ENCODE measurements around the gene UMODL1. TPM values are rescaled to one million over a fixed set of nuclear protein-coding genes. Genes with fewer than 3 reads are reported as not detected.
A peak's percentile ranks its signal among the peaks of the same experiment; 100 is the strongest.

UMODL1 gene
- total and polyA plus RNA-seq, 3 experiments from 2014 or later, result 0.07 TPM; not detected in 2

DNA sequence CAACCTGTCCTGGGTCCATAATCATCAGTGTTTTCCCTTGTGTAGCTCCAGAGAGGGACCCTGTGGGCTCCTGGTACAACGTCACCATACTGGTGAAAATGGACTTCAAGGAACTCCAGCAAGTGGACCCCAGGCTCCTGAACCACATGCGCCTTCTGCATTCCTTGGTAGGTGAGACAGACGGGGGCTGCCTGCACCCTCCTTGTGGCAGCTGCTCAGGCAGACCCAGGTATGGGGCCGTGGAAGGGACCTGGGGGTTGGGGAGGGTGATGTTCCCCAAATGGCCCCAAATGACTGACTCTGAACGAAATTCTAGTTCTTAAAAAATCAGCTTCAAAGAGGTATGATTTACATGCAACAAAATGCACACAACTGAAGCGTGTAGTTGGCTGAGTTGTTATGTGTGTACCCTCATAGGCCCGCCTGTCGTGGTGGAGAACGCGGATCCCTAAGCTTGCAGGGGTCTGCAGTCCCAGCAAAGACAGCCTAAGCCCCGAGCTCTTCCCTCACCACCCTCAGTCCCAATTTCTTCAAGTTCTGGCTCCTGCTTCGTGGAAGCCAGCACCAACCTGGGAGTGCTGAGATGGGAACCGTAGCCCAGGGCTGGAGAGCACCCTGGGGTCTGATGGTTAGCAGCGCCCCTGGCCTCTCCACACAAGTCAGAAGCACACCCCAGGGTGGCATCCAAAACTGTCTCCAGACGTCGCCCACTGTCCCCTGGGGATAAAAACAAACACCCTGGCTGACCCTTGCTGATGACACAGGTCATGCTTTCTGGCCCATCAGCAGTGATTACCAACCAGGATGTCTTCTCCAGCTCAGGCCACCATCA is 14.3 kb downstream of the UMODL1 start:
- Histone ChIP-seq H3K9me3 (ENCODE audit: low read length) (no peaks in the 10 kb centered on the region), H3K36me3 (ENCODE audit: insufficient read depth, low read length) (no peaks in the 10 kb centered on the region), H3K27ac (ENCODE audit: low read depth, low read length) (no peak overlapping the region), H3K4me3 (ENCODE audit: low read length) (no peak overlapping the region), H3K4me1 (ENCODE audit: insufficient read depth, low read length) (peaks cover 20% of the 10 kb centered on the region), H3K27me3 (ENCODE audit: insufficient read depth, low read length, poor library complexity, severe bottlenecking) (no peaks in the 10 kb centered on the region)
- ChIA-PET POLR2A (no interaction called here), CTCF (interaction anchor here (1.2 to 1.3 kb wide), 2 partner anchors 10 to 23 kb away, joined by 3 to 4 read pairs; no protein-coding TSS in a partner anchor)
- H3K27ac Mint-ChIP-seq, result no peak overlapping the region
- no peak overlapping the region for H3K4me3 Mint-ChIP-seq
- no peaks in the 10 kb centered on the region for H3K36me3 Mint-ChIP-seq
- H3K9me3 Mint-ChIP-seq, result no peaks in the 10 kb centered on the region
- no peak for DNase-seq
- H3K27me3 Mint-ChIP-seq, result peaks cover 4 to 6% of the 10 kb centered on the region in 2 donors
- peaks cover 7 to 20% (median 16%) of the 10 kb centered on the region in 3 donors for H3K4me1 Mint-ChIP-seq

DNA sequence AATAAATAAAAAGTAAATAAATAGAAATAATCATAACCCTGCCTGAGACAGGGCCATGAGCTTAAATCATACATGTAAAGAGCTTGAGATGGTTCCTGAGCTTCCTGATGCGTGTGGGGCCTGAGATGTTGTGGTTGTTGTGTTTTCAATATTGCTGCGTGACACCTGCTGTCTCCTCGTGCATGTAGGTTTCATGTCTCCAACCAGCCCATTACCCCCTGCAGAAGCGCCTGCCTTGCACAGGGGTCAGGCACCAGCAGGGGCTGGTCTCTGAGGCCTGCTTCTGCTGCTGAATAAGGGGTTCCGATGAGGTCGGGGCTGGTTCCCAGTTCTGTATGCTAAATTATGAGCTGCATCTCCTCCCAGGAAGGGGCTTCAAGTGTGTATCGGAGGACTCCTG is 15.9 kb downstream of the UMODL1 start:
- no peak overlapping the region for H3K4me3 Mint-ChIP-seq
- DNase-seq, result no peak
- no peak overlapping the region for H3K27ac ChIP-seq (ENCODE audit: low read depth, low read length)
- H3K27ac Mint-ChIP-seq, result peak overlapping the region in 1 of 8 donors; percentile 26
- no peaks in the 10 kb centered on the region for H3K36me3 Mint-ChIP-seq
- ChIA-PET CTCF (interaction anchor here (1.5 kb wide), 1 partner anchor 81 kb away, joined by 4 read pairs; no protein-coding TSS in a partner anchor), POLR2A (no interaction called here)
- peaks cover 7 to 22% (median 16%) of the 10 kb centered on the region in 3 donors for H3K4me1 Mint-ChIP-seq
- peaks cover 20% of the 10 kb centered on the region for H3K4me1 ChIP-seq (ENCODE audit: insufficient read depth, low read length)
- no peaks in the 10 kb centered on the region for H3K9me3 Mint-ChIP-seq
- no peaks in the 10 kb centered on the region for H3K36me3 ChIP-seq (ENCODE audit: insufficient read depth, low read length)
- H3K4me3 ChIP-seq (ENCODE audit: low read length), result no peak overlapping the region
- H3K27me3 ChIP-seq (ENCODE audit: insufficient read depth, low read length, poor library complexity, severe bottlenecking), result no peaks in the 10 kb centered on the region
- H3K9me3 ChIP-seq (ENCODE audit: low read length), result no peaks in the 10 kb centered on the region
- H3K27me3 Mint-ChIP-seq, result peaks cover 13 to 14% of the 10 kb centered on the region in 2 donors

DNA sequence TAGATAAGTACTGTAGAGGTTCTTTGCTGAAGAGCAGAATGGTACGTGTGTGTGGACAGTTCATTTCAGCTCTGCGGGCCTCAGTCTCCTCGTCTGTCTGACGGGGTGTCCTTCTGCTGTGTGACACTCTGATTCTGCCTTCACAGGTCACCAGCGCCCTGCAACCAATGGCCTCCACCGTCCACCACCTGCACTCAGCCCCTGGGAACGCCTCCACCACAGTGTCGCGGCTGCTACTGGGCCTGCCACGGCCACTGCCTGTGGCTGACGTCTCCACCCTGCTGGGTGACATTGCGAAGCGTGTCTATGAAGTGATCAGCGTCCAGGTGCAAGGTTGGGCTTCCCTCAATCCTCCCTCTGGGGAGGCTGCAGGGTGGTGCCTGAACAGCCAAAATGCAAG is 17.0 kb downstream of the UMODL1 start:
- H3K27ac Mint-ChIP-seq, result no peak overlapping the region
- H3K9me3 ChIP-seq (ENCODE audit: low read length), result no peaks in the 10 kb centered on the region
- POLR2A ChIA-PET, result no interaction called here

DNA sequence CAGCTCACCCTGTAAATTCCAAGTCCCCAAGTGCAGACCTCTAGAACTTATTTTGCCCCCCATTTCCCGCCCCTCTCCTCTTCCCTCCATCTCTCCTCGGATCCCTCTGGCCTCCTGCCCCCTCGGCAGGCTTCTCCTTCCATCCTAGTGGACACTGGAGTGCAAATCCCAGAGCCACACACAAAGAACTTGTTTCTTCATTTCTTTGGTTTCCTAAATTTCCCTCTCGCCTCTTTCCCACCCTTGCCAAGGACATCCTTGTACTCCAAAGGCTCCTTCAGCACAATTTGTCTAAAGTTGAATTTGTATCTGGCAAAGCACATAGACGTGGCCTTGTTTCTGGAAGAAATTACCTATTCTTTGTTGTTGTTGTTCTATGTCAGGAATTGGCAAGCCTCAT is 17.5 kb downstream of the UMODL1 start:
- Mint-ChIP-seq H3K36me3 (no peaks in the 10 kb centered on the region), H3K27ac (peak overlapping the region in 2 of 8 donors; percentile 48 to 52), H3K9me3 (no peaks in the 10 kb centered on the region), H3K4me1 (peaks cover 7 to 22% (median 16%) of the 10 kb centered on the region in 3 donors), H3K27me3 (peaks cover 9 to 10% of the 10 kb centered on the region in 2 donors), H3K4me3 (peak overlapping the region in 1 of 7 donors; percentile 71)
- Histone ChIP-seq H3K4me3 (ENCODE audit: low read length) (no peak overlapping the region), H3K27me3 (ENCODE audit: insufficient read depth, low read length, poor library complexity, severe bottlenecking) (no peaks in the 10 kb centered on the region), H3K9me3 (ENCODE audit: low read length) (no peaks in the 10 kb centered on the region), H3K4me1 (ENCODE audit: insufficient read depth, low read length) (peaks cover 20% of the 10 kb centered on the region), H3K27ac (ENCODE audit: low read depth, low read length) (no peak overlapping the region), H3K36me3 (ENCODE audit: insufficient read depth, low read length) (no peaks in the 10 kb centered on the region)
- POLR2A ChIA-PET, result no interaction called here
- DNase-seq, result no peak
- CTCF ChIA-PET, result interaction anchor here (1.2 kb wide), 1 partner anchor 19 kb away, joined by 3 read pairs; no protein-coding TSS in a partner anchor

More for the DNA sequence above, 17.0 kb downstream of the UMODL1 start:
- Histone ChIP-seq H3K27me3 (ENCODE audit: insufficient read depth, low read length, poor library complexity, severe bottlenecking) (no peaks in the 10 kb centered on the region), H3K4me1 (ENCODE audit: insufficient read depth, low read length) (peaks cover 20% of the 10 kb centered on the region), H3K4me3 (ENCODE audit: low read length) (no peak overlapping the region), H3K36me3 (ENCODE audit: insufficient read depth, low read length) (no peaks in the 10 kb centered on the region), H3K27ac (ENCODE audit: low read depth, low read length) (no peak overlapping the region)
- no peak for DNase-seq
- H3K27me3 Mint-ChIP-seq, result peaks cover 10 to 14% of the 10 kb centered on the region in 2 donors
- H3K36me3 Mint-ChIP-seq, result no peaks in the 10 kb centered on the region
- no peaks in the 10 kb centered on the region for H3K9me3 Mint-ChIP-seq
- H3K4me3 Mint-ChIP-seq, result no peak overlapping the region
- CTCF ChIA-PET, result no interaction called here
- peaks cover 7 to 22% (median 16%) of the 10 kb centered on the region in 3 donors for H3K4me1 Mint-ChIP-seq

DNA sequence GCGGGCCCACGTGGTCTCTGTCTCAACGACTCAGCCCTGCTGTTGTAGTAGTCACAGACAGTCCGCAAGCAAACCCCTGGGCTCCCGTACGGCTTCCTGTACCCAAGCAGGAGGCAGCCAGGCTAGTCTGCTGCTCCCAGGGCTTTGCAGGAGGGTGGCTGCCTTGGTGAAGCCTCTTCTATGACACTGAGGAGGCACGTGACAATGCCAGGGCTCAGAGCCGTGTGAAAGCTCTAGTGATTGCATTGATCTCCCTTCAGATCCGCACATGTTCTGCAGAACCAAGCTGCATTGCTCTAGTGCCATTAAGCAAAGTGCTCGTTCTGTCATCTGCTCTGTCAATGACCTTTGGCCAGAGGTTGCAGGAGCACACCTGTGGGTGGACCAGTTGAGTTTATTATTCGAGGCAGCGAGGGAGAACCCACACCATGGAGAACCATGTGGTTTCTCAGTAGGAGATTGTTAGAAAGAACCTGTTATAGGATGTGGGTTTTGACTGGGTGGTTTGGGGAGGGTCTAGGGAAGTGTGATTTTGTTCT is 18.0 kb downstream of the UMODL1 start:
- H3K27me3 Mint-ChIP-seq, result peaks cover 10 to 11% of the 10 kb centered on the region in 2 donors
- H3K27me3 ChIP-seq (ENCODE audit: insufficient read depth, low read length, poor library complexity, severe bottlenecking), result no peaks in the 10 kb centered on the region
- H3K9me3 ChIP-seq (ENCODE audit: low read length), result no peaks in the 10 kb centered on the region
- H3K27ac Mint-ChIP-seq, result peak overlapping the region in 6 of 8 donors; percentile 5 to 59 (median 35)
- peaks cover 0 to 2% (median 0%) of the 10 kb centered on the region in 5 donors for H3K9me3 Mint-ChIP-seq
- no peak overlapping the region for H3K27ac ChIP-seq (ENCODE audit: low read depth, low read length)
- H3K4me1 Mint-ChIP-seq, result peaks cover 7 to 22% (median 16%) of the 10 kb centered on the region in 3 donors
- peaks cover 20% of the 10 kb centered on the region for H3K4me1 ChIP-seq (ENCODE audit: insufficient read depth, low read length)
- H3K4me3 ChIP-seq (ENCODE audit: low read length), result no peak overlapping the region
- CTCF ChIA-PET, result interaction anchor here (1.2 kb wide), 1 partner anchor 18 kb away, joined by 3 read pairs; no protein-coding TSS in a partner anchor
- H3K36me3 Mint-ChIP-seq, result peaks cover 0 to 2% (median 0%) of the 10 kb centered on the region in 3 donors
- POLR2A ChIA-PET, result no interaction called here
- peak overlapping the region in 4 of 7 donors; percentile 11 to 71 (median 58) for H3K4me3 Mint-ChIP-seq
- no peaks in the 10 kb centered on the region for H3K36me3 ChIP-seq (ENCODE audit: insufficient read depth, low read length)
- peak in 2 of 5 donors; percentile 15 to 21 for DNase-seq

DNA sequence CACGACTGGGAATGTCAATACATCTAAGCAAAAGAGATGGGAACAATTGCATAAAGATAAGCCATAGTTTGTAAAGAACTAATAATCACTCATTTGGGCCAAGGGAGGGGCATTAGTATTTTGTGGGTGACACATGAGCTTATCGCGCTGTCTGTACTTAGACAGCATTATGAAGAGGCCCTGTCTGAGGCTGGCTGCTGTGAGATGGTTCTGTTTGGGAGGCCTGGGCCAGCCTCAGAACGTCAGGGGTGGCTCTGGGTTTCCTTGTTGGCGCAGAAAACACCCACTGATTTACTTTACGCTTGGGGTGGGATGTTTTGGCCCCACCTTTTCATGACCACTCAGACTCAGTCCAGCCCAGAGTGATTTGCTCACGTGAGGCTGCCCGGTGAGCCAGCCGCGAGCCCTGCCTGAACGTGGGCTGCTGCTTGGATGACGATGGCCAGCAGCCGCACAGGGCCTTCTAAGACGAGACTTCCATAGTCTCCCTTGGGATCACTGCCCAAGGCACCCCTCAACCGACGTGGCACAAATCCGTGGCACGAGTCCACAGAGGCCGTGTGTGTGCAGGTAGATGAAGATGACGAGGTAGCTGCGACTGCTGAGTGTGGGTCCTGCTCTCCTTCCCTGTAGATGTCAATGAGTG is 18.7 kb downstream of the UMODL1 start:
- H3K27ac Mint-ChIP-seq, result peak overlapping the region in 3 of 8 donors; percentile 5 to 59 (median 39)
- peaks cover 0 to 6% (median 0%) of the 10 kb centered on the region in 3 donors for H3K36me3 Mint-ChIP-seq
- Histone ChIP-seq H3K4me1 (ENCODE audit: insufficient read depth, low read length) (peaks cover 20% of the 10 kb centered on the region), H3K27me3 (ENCODE audit: insufficient read depth, low read length, poor library complexity, severe bottlenecking) (no peaks in the 10 kb centered on the region), H3K4me3 (ENCODE audit: low read length) (no peak overlapping the region), H3K27ac (ENCODE audit: low read depth, low read length) (no peak overlapping the region), H3K9me3 (ENCODE audit: low read length) (no peaks in the 10 kb centered on the region), H3K36me3 (ENCODE audit: insufficient read depth, low read length) (no peaks in the 10 kb centered on the region)
- ChIA-PET CTCF (interaction anchor here (1.2 to 3.7 kb wide), 3 partner anchors 18 to 28 kb away, joined by 3 to 19 read pairs (median 3); no protein-coding TSS in a partner anchor), POLR2A (no interaction called here)
- H3K4me1 Mint-ChIP-seq, result peaks cover 7 to 22% (median 16%) of the 10 kb centered on the region in 3 donors
- peaks cover 0 to 5% (median 3%) of the 10 kb centered on the region in 5 donors for H3K9me3 Mint-ChIP-seq
- H3K27me3 Mint-ChIP-seq, result peaks cover 10 to 14% of the 10 kb centered on the region in 2 donors
- H3K4me3 Mint-ChIP-seq, result peak overlapping the region in 4 of 7 donors; percentile 11 to 71 (median 58)
- peak in 1 of 5 donors; percentile 2 for DNase-seq

DNA sequence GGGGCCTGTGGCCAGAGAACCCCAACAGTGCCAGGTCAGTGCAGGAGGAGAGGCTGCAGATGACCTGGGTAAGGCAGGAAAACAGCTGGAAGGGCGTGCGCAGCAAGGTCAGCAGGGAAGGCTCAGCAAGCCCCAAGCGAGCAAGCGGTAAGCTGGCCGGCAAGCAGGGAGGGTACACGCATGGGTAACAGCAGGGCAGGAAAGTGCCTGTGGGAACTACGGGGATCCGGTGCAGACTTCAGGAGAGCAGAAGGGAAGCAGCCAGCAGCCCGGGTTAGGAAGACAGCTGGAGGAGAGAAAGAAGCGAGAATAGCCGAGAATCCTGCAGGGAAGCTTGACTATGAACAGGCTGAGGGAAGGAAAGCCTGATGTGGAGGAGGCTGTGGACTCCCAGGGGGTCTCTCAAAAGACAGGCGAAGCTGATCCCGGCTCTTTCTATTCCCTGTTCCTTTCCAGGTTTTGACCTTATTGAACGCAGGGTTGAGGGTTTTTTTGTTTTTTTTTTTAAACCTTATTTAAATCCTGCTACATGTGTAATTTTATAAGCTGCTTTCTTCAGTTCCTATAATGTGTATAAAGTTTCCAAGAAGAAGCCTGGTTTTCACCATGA is 20.9 kb downstream of the UMODL1 start:
- POLR2A ChIA-PET, result no interaction called here
- peaks cover 7 to 22% (median 16%) of the 10 kb centered on the region in 3 donors for H3K4me1 Mint-ChIP-seq
- Histone ChIP-seq H3K27me3 (ENCODE audit: insufficient read depth, low read length, poor library complexity, severe bottlenecking) (no peaks in the 10 kb centered on the region), H3K4me3 (ENCODE audit: low read length) (no peak overlapping the region), H3K4me1 (ENCODE audit: insufficient read depth, low read length) (peaks cover 20% of the 10 kb centered on the region), H3K27ac (ENCODE audit: low read depth, low read length) (no peak overlapping the region), H3K36me3 (ENCODE audit: insufficient read depth, low read length) (no peaks in the 10 kb centered on the region), H3K9me3 (ENCODE audit: low read length) (no peaks in the 10 kb centered on the region)
- H3K9me3 Mint-ChIP-seq, result peaks cover 0 to 9% (median 5%) of the 10 kb centered on the region in 5 donors
- H3K27ac Mint-ChIP-seq, result no peak overlapping the region
- H3K27me3 Mint-ChIP-seq, result peaks cover 11 to 14% of the 10 kb centered on the region in 2 donors
- CTCF ChIA-PET, result interaction anchor here (1.1 to 3.7 kb wide), 2 partner anchors 16 to 83 kb away, joined by 4 to 19 read pairs; partner anchors contain the start of gene ZBTB21
- no peak for DNase-seq
- H3K4me3 Mint-ChIP-seq, result no peak overlapping the region
- peaks cover 0 to 11% (median 3%) of the 10 kb centered on the region in 3 donors for H3K36me3 Mint-ChIP-seq
